GM12878 (cell line): ENCODE data around the gene HSPB1.

Experiments
- BHLHE40 ChIP-seq, 2 experiments: fragments of 450-650 bp in 1 of 2; IDR thresholded peaks; 2 replicates each; pipeline ENCODE4 v1.6.1; 2011 to 2017; ENCODE audit warnings: low read depth in 2 of 2, borderline replicate concordance in 1 of 2, improper control_type of control experiment in 1 of 2, low read length in 1 of 2, mild to moderate bottlenecking in 1 of 2
- EED ChIP-seq: sonication (generic); IDR thresholded peaks from 2 replicates; pipeline ENCODE4 v1.6.1; 2016; ENCODE audit warnings: antibody characterized with exemption, low read depth
- EZH2 ChIP-seq: IDR thresholded peaks from 2 replicates; pipeline ENCODE4 v1.6.1; 2012; ENCODE audit warnings: low read depth, mild to moderate bottlenecking, control low read depth, inconsistent platforms, low read length, borderline replicate concordance; ENCODE audit not compliant: control insufficient read depth
- IKZF2 ChIP-seq, 2 experiments: fragments of 450-650 bp; IDR thresholded peaks; 2 replicates each; pipeline ENCODE4 v1.6.1; 2017; ENCODE audit warnings: mild to moderate bottlenecking in 2 of 2, moderate library complexity in 2 of 2
- MYC ChIP-seq: IDR thresholded peaks from 2 replicates; pipeline ENCODE4 v1.6.1; 2011; ENCODE audit warnings: mild to moderate bottlenecking, low read length, moderate library complexity, inconsistent platforms; ENCODE audit not compliant: insufficient read depth, insufficient replicate concordance, insufficient read length, severe bottlenecking
- NFYA ChIP-seq: IDR thresholded peaks from 2 replicates; pipeline ENCODE4 v1.6.1; 2011; ENCODE audit warnings: low read depth, mild to moderate bottlenecking, low read length, improper control_type of control experiment, borderline replicate concordance
- RAD21 ChIP-seq: IDR thresholded peaks from 2 replicates; pipeline ENCODE4 v1.6.1; 2011; ENCODE audit warnings: mild to moderate bottlenecking, low read depth, low read length, moderate library complexity; ENCODE audit not compliant: insufficient read depth
- SIX5 ChIP-seq: IDR thresholded peaks from 2 replicates; pipeline ENCODE4 v1.6.1; 2011; ENCODE audit warnings: mild to moderate bottlenecking, low read depth, low read length, moderate library complexity; ENCODE audit not compliant: severe bottlenecking
- SUZ12 ChIP-seq: fragments of 200-600 bp; sonication (generic); IDR thresholded peaks from one replicate; pipeline ENCODE4 v1.6.1; 2018; ENCODE audit warnings: antibody characterized with exemption, mild to moderate bottlenecking; ENCODE audit not compliant: unreplicated experiment
- TAF1 ChIP-seq: IDR thresholded peaks from 2 replicates; pipeline ENCODE4 v1.6.1; 2011; ENCODE audit warnings: mild to moderate bottlenecking, low read depth, low read length, borderline replicate concordance
- TCF3 ChIP-seq: IDR thresholded peaks from 2 replicates; pipeline ENCODE4 v1.6.1; 2012; ENCODE audit warnings: low read depth, mild to moderate bottlenecking, low read length, borderline replicate concordance; ENCODE audit not compliant: insufficient read depth
- TF ChIP-seq, protein P1 (sequence below), 3 experiments: IDR thresholded peaks in 2 of 3; conservative IDR thresholded peaks in 1 of 3; 2 replicates each; pipeline ENCODE4 v1.5.1; 2011; ENCODE audit warnings: low read depth in 3 of 3, low read length in 3 of 3, mild to moderate bottlenecking in 3 of 3, control low read depth in 2 of 3, moderate library complexity in 2 of 3, inconsistent platforms in 1 of 3, mixed read lengths in 1 of 3; ENCODE audit not compliant: control insufficient read depth in 2 of 3, insufficient read depth in 1 of 3; ENCODE audit errors: extremely low read depth in 1 of 3

GRCh38 chr7:76303202-76304147 lies 1.0 kb downstream of the HSPB1 start:
- no peak for TF ChIP-seq RAD21
- no peak for TF ChIP-seq EZH2
- TF ChIP-seq TCF3: no peak
- TF ChIP-seq BHLHE40 (IDR thresholded peaks at IDR 0.05; ENCODE audit: borderline replicate concordance in 1 of 2, low read depth in 2 of 2, low read length in 1 of 2): peak in 1 of 2 experiments; percentile 54; a peak in 1 of 4 replicates
- TF ChIP-seq NFYA: no peak
- TF ChIP-seq TAF1: no peak
- TF ChIP-seq SUZ12: no peak
- TF ChIP-seq, protein P1, sequence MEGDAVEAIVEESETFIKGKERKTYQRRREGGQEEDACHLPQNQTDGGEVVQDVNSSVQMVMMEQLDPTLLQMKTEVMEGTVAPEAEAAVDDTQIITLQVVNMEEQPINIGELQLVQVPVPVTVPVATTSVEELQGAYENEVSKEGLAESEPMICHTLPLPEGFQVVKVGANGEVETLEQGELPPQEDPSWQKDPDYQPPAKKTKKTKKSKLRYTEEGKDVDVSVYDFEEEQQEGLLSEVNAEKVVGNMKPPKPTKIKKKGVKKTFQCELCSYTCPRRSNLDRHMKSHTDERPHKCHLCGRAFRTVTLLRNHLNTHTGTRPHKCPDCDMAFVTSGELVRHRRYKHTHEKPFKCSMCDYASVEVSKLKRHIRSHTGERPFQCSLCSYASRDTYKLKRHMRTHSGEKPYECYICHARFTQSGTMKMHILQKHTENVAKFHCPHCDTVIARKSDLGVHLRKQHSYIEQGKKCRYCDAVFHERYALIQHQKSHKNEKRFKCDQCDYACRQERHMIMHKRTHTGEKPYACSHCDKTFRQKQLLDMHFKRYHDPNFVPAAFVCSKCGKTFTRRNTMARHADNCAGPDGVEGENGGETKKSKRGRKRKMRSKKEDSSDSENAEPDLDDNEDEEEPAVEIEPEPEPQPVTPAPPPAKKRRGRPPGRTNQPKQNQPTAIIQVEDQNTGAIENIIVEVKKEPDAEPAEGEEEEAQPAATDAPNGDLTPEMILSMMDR (IDR thresholded peaks at IDR 0.05 in 2 of 3, conservative IDR thresholded peaks at IDR 0.05 in 1 of 3; ENCODE audit: control insufficient read depth in 2 of 3, extremely low read depth in 1 of 3, insufficient read depth in 1 of 3, low read depth in 3 of 3, low read length in 3 of 3): no peak
- TF ChIP-seq MYC: no peak
- TF ChIP-seq EED: peak; percentile 49
- TF ChIP-seq SIX5: no peak
- TF ChIP-seq IKZF2 (IDR thresholded peaks at IDR 0.05): peak in 1 of 2 experiments; percentile 22; a peak in 2 of 4 replicates
